Gastrocnemius medialis (tissue), 4 donors: ENCODE measurements around the gene STK38L. TPM values are rescaled to one million over a fixed set of nuclear protein-coding genes. Genes with fewer than 3 reads are reported as not detected.

Source experiments
- ATAC-seq, 2 donors: fragments of 150-250 bp; one replicate each; pipeline ENCODE4 v1.9.1; 2016
- DNase-seq, 2 donors: peaks; one replicate each; pipeline ENCODE4 v3.0.0-alpha.2; 2019
- H3K27ac ChIP-seq, 4 donors: fragments of 200-600 bp; sonication (generic); 1 replicate in 1 of 4; 2 replicates in 3 of 4; pipeline ENCODE4 v1.5.1; 2016 to 2018; ENCODE audit warnings: mild to moderate bottlenecking in 2 of 4, moderate library complexity in 1 of 4
- H3K27me3 ChIP-seq, 3 donors: fragments of 200-600 bp; sonication (generic) in 2 of 3; 1 replicate in 1 of 3; 2 replicates in 2 of 3; pipeline versions ENCODE4 v1.5.1 to v1.6.0; 2016 to 2019; ENCODE audit warnings: mild to moderate bottlenecking in 1 of 3, moderate library complexity in 1 of 3
- H3K36me3 ChIP-seq, 2 donors: fragments of 200-600 bp; sonication (generic) in 1 of 2; one replicate each; pipeline ENCODE4 v1.5.1; 2017 to 2018
- H3K4me1 ChIP-seq, 2 donors: fragments of 200-600 bp; sonication (generic) in 1 of 2; one replicate each; pipeline ENCODE4 v1.5.1; 2016 to 2017; ENCODE audit warnings: mild to moderate bottlenecking in 2 of 2
- H3K4me3 ChIP-seq, 4 donors: fragments of 200-600 bp; sonication (generic) in 3 of 4; 1 replicate in 1 of 4; 2 replicates in 3 of 4; pipeline ENCODE4 v1.5.1; 2016 to 2019; ENCODE audit warnings: mild to moderate bottlenecking in 2 of 4
- H3K9me3 ChIP-seq, 3 donors: fragments of 200-600 bp; sonication (generic) in 2 of 3; 1 replicate in 1 of 3; 2 replicates in 2 of 3; pipeline ENCODE4 v1.5.1; 2016 to 2019
- POLR2A ChIP-seq, 2 donors: fragments of 450-650 bp; IDR thresholded peaks; one replicate each; pipeline ENCODE4 v1.6.1; 2017; ENCODE audit warnings: antibody characterized with exemption in 2 of 2, mild to moderate bottlenecking in 2 of 2, moderate library complexity in 2 of 2
- in situ Hi-C, 4 donors: fragments of 200-750 bp; cut with MboI; loops; one replicate each; pipeline versions ENCODE4 v1.15.0 to v1.8.0; 2017; ENCODE audit warnings: low sequenced_read_pairs in 4 of 4
- intact Hi-C: fragments of 100-400 bp; cut with DNase I; formaldehyde crosslinking; loops from one replicate; pipeline ENCODE4 v1.15.1; 2023; ENCODE audit warnings: low total_unique reads
- total RNA-seq, 4 donors: library from RNA; depleted of rRNA; stranded (reverse); fragments of >200 nt; gene quantifications; one replicate each; pipeline versions ENCODE4 v1.1.0 to v1.2.3, GENCODE V29; 2016
- TF ChIP-seq, protein P1 (sequence below), 5 experiments: fragments of 450-650 bp in 3 of 5; fragments of 200-600 bp in 2 of 5; sonication (generic) in 2 of 5; IDR thresholded peaks in 4 of 5; conservative IDR thresholded peaks in 1 of 5; 1 replicate in 4 of 5; 2 replicates in 1 of 5; pipeline ENCODE4 v1.5.1; 2016 to 2019; ENCODE audit warnings: antibody characterized with exemption in 5 of 5, mild to moderate bottlenecking in 3 of 5, moderate library complexity in 3 of 5

STK38L gene
- total RNA-seq, 4 donors from 2014 or later: 12.9 to 20.0 (median 13.5) TPM

- Histone ChIP-seq H3K36me3 (no peaks in the 10 kb centered on the region), H3K27me3 (no peaks in the 10 kb centered on the region), H3K4me3 (no peak overlapping the region), H3K27ac (no peak overlapping the region), H3K9me3 (no peaks in the 10 kb centered on the region), H3K4me1 (no peaks in the 10 kb centered on the region)
- DNase-seq: no peak
- no peak for TF ChIP-seq POLR2A (IDR thresholded peaks at IDR 0.05)
- TF ChIP-seq, protein P1, sequence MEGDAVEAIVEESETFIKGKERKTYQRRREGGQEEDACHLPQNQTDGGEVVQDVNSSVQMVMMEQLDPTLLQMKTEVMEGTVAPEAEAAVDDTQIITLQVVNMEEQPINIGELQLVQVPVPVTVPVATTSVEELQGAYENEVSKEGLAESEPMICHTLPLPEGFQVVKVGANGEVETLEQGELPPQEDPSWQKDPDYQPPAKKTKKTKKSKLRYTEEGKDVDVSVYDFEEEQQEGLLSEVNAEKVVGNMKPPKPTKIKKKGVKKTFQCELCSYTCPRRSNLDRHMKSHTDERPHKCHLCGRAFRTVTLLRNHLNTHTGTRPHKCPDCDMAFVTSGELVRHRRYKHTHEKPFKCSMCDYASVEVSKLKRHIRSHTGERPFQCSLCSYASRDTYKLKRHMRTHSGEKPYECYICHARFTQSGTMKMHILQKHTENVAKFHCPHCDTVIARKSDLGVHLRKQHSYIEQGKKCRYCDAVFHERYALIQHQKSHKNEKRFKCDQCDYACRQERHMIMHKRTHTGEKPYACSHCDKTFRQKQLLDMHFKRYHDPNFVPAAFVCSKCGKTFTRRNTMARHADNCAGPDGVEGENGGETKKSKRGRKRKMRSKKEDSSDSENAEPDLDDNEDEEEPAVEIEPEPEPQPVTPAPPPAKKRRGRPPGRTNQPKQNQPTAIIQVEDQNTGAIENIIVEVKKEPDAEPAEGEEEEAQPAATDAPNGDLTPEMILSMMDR (IDR thresholded peaks at IDR 0.05 in 4 of 5, conservative IDR thresholded peaks at IDR 0.05 in 1 of 5): no peak
- no peak for ATAC-seq
- in situ Hi-C loops (no loop called here), intact Hi-C loops (no loop called here)
These were observed 30.0 kb upstream of the STK38L start for GRCh38 chr12:27213830-27214787.

DNA sequence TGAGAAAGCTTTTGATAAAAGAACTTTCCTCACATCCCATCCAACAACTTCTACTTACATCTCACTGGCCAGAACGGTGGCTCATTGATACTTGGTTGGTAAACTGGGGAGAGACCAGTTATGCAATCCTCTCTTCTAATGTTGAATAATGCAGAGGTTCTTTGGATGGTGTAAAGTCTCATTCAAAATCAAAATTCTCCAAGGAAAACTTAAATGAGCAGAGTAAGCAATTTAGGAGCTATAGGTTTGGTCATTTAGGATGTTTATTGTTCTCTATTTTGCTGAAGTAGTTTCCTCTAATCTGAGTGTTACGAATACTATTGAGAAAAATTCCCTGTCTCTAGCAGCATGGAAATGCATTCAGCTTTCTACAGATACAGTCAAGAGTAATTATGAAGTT, 26.5 kb upstream of the STK38L start:
- ATAC-seq (no peak), DNase-seq (no peak)
- no peaks in the 10 kb centered on the region for H3K27me3 ChIP-seq
- H3K4me3 ChIP-seq: no peak overlapping the region
- H3K27ac ChIP-seq: no peak overlapping the region
- H3K36me3 ChIP-seq: no peaks in the 10 kb centered on the region
- TF ChIP-seq, protein P1 (IDR thresholded peaks at IDR 0.05 in 4 of 5, conservative IDR thresholded peaks at IDR 0.05 in 1 of 5): no peak
- no peak for TF ChIP-seq POLR2A (IDR thresholded peaks at IDR 0.05)
- H3K9me3 ChIP-seq: no peaks in the 10 kb centered on the region
- in situ Hi-C loops (no loop called here), intact Hi-C loops (no loop called here)
- no peaks in the 10 kb centered on the region for H3K4me1 ChIP-seq

DNA sequence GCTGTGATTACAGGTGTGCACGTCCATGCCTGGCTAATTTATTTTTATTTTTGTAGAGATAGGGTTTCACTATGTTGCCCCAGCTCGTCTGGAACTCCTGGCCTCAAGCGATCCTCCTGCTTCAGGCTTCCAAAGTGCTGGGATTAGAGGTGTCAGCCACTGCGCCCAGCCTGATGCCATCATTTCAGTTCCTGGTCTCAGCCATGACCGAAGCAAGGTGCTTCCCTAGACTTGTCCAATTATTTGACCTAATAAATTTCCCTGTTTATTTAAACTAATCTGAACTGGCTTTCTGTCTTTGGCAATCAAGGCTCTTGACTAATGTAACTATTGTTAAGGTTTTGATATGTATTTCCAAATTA, 24.4 kb upstream of the STK38L start:
- ATAC-seq (no peak), DNase-seq (no peak)
- TF ChIP-seq, protein P1 (IDR thresholded peaks at IDR 0.05 in 4 of 5, conservative IDR thresholded peaks at IDR 0.05 in 1 of 5): no peak
- TF ChIP-seq POLR2A (IDR thresholded peaks at IDR 0.05): no peak
- no peak overlapping the region for H3K4me3 ChIP-seq
- no peaks in the 10 kb centered on the region for H3K36me3 ChIP-seq
- H3K27ac ChIP-seq: no peak overlapping the region
- no peaks in the 10 kb centered on the region for H3K4me1 ChIP-seq
- intact Hi-C loops (no loop called here), in situ Hi-C loops (no loop called here)
- H3K9me3 ChIP-seq: no peaks in the 10 kb centered on the region
- no peaks in the 10 kb centered on the region for H3K27me3 ChIP-seq

DNA sequence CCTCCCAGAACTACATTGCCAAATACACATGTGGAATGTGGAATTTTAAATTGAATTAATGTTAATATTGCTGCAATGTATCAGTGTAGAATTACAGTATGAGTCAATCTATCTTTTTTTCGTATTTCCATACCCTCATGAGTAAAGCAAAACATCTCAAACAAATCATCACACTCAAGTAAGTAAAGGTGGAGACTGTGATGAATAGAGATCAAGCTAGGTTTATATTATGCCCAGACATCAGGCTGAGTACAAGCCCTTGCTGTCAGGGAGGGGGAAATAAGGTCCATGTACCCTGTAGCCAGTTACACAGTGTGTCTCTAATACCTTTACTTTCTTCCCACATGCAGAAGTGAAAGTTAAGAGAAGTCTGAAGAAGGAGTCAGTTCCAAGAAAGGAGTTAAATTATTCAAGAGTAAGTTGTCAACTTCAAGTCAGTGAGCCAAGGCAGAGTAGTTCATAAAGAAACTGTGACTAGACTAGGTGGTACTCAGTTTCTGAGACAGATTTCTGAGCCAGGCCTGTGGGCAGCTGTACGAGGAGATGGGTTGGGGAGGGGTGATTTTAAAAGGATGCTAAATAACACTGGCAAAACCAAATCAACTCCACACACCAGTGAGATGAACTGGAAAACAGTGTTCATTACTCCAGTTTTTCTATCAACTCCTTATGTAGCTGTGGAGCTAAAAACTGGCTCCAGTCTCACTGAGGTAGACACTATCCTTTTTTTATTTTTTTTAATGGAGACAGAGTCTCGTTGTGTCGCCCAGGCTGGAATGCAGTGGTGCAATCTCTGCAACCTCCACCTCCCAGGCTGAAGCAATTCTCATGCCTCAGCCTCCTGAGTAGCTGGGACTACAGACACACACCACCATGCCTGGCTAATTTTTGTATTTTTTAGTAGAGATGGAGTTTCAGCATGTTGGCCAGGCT, 23.8 kb upstream of the STK38L start:
- DNase-seq: no peak
- Histone ChIP-seq H3K27ac (no peak overlapping the region), H3K27me3 (no peaks in the 10 kb centered on the region), H3K36me3 (no peaks in the 10 kb centered on the region), H3K4me1 (no peaks in the 10 kb centered on the region), H3K9me3 (no peaks in the 10 kb centered on the region), H3K4me3 (no peak overlapping the region)
- in situ Hi-C loops (no loop called here), intact Hi-C loops (no loop called here)
- ATAC-seq: no peak
- TF ChIP-seq, protein P1 (IDR thresholded peaks at IDR 0.05 in 4 of 5, conservative IDR thresholded peaks at IDR 0.05 in 1 of 5): no peak
- no peak for TF ChIP-seq POLR2A (IDR thresholded peaks at IDR 0.05)
